ENCODE data around the gene ZNF732.
"Not testable (repeated sequence)": the region's sequence is repeated elsewhere in the genome, so short reads cannot be mapped to it uniquely, and the experiment has no call there.

The ZNF732 gene

GRCh38 chr4:294732-295131, 10.5 kb downstream of the ZNF732 start:
- Mint-ChIP-seq H3K4me3 (no peak overlapping the region), H3K36me3 (no peaks in the 10 kb centered on the region), H3K4me1 (no peaks in the 10 kb centered on the region), H3K9me3 (peaks cover 2% of the 10 kb centered on the region), H3K27ac (no peak overlapping the region)
- DNase-seq (ENCODE audit: low spot score in 2 of 2) (no peak), ATAC-seq (no peak)

GRCh38 chr4:288891-289290, 16.4 kb downstream of the ZNF732 start:
- Mint-ChIP-seq H3K4me3 (no peak overlapping the region), H3K36me3 (no peaks in the 10 kb centered on the region), H3K27ac (no peak overlapping the region), H3K4me1 (no peaks in the 10 kb centered on the region), H3K9me3 (peaks cover 8% of the 10 kb centered on the region)
- ATAC-seq (no peak), DNase-seq (ENCODE audit: low spot score in 2 of 2) (no peak)

GRCh38 chr4:273309-274017, 31.8 kb downstream of the ZNF732 start:
- Mint-ChIP-seq H3K27ac (no peak overlapping the region), H3K4me1 (no peaks in the 10 kb centered on the region), H3K4me3 (no peak overlapping the region)

GRCh38 chr4:271492-272103, 33.7 kb downstream of the ZNF732 start:
- Mint-ChIP-seq H3K9me3 (peaks cover 39% of the 10 kb centered on the region), H3K4me1 (no peaks in the 10 kb centered on the region), H3K27ac (no peak overlapping the region), H3K36me3 (no peaks in the 10 kb centered on the region), H3K4me3 (no peak overlapping the region)
- ATAC-seq (no peak), DNase-seq (ENCODE audit: low spot score in 2 of 2) (no peak)

More at GRCh38 chr4:273309-274017, 31.8 kb downstream of the ZNF732 start:
- H3K9me3 Mint-ChIP-seq, result peaks cover 49% of the 10 kb centered on the region
- DNase-seq (ENCODE audit: low spot score in 2 of 2) (no peak), ATAC-seq (no peak)
- H3K36me3 Mint-ChIP-seq, result no peaks in the 10 kb centered on the region

GRCh38 chr4:259240-259639, 46.0 kb downstream of the ZNF732 start:
- H3K36me3 Mint-ChIP-seq; DNase-seq (ENCODE audit: low spot score in 2 of 2); ATAC-seq; H3K4me1 Mint-ChIP-seq; H3K27ac Mint-ChIP-seq; H3K4me3 Mint-ChIP-seq: not testable (repeated sequence)
- peaks cover 44% of the 10 kb centered on the region for H3K9me3 Mint-ChIP-seq

GRCh38 chr4:256492-256891, 48.8 kb downstream of the ZNF732 start:
- no peak for ATAC-seq
- H3K9me3 Mint-ChIP-seq, result peaks cover 45% of the 10 kb centered on the region

GRCh38 chr4:253936-254756, 51.1 kb downstream of the ZNF732 start:
- Mint-ChIP-seq H3K9me3 (peaks cover 39% of the 10 kb centered on the region), H3K4me3 (no peak overlapping the region), H3K4me1 (no peaks in the 10 kb centered on the region), H3K36me3 (no peaks in the 10 kb centered on the region), H3K27ac (no peak overlapping the region)
- ATAC-seq (no peak), DNase-seq (ENCODE audit: low spot score in 2 of 2) (no peak)

More at GRCh38 chr4:256492-256891, 48.8 kb downstream of the ZNF732 start:
- Mint-ChIP-seq H3K36me3 (no peaks in the 10 kb centered on the region), H3K4me1 (no peaks in the 10 kb centered on the region), H3K27ac (no peak overlapping the region), H3K4me3 (no peak overlapping the region)
- DNase-seq (ENCODE audit: low spot score in 2 of 2), result no peak

- DNase-seq (ENCODE audit: low spot score in 2 of 2), result no peak
- H3K4me1 Mint-ChIP-seq, result no peaks in the 10 kb centered on the region
- H3K9me3 Mint-ChIP-seq, result peaks cover 49% of the 10 kb centered on the region
- no peak overlapping the region for H3K27ac Mint-ChIP-seq
- H3K36me3 Mint-ChIP-seq, result no peaks in the 10 kb centered on the region
- no peak for ATAC-seq
- H3K4me3 Mint-ChIP-seq, result no peak overlapping the region
These were observed 53.1 kb downstream of the ZNF732 start for GRCh38 chr4:252065-252601.

GRCh38 chr4:244471-244870, 60.8 kb downstream of the ZNF732 start:
- H3K27ac Mint-ChIP-seq, result no peak overlapping the region
- H3K36me3 Mint-ChIP-seq, result no peaks in the 10 kb centered on the region
- peaks cover 10% of the 10 kb centered on the region for H3K4me1 Mint-ChIP-seq
- ATAC-seq (no peak), DNase-seq (ENCODE audit: low spot score in 2 of 2) (peak; percentile 53 to 78)
- no peak overlapping the region for H3K4me3 Mint-ChIP-seq
- peaks cover 13% of the 10 kb centered on the region for H3K9me3 Mint-ChIP-seq

- Mint-ChIP-seq H3K9me3 (peaks cover 9% of the 10 kb centered on the region), H3K4me1 (peaks cover 10% of the 10 kb centered on the region), H3K36me3 (no peaks in the 10 kb centered on the region), H3K27ac (no peak overlapping the region), H3K4me3 (no peak overlapping the region)
- DNase-seq (ENCODE audit: low spot score in 2 of 2) (no peak), ATAC-seq (no peak)
These were observed 61.8 kb downstream of the ZNF732 start for GRCh38 chr4:243426-243825.

GRCh38 chr4:242121-242848, 63.0 kb downstream of the ZNF732 start:
- DNase-seq (ENCODE audit: low spot score in 2 of 2), result peak; percentile 47 to 74
- ATAC-seq, result peak; percentile 92

GRCh38 chr4:241411-241810, 63.9 kb downstream of the ZNF732 start:
- H3K9me3 Mint-ChIP-seq; DNase-seq (ENCODE audit: low spot score in 2 of 2); H3K36me3 Mint-ChIP-seq; ATAC-seq: not testable (repeated sequence)
- Mint-ChIP-seq H3K4me3 (peak overlapping the region; percentile 73), H3K27ac (peak overlapping the region; percentile 84), H3K4me1 (peaks cover 10% of the 10 kb centered on the region)

More at GRCh38 chr4:242121-242848, 63.0 kb downstream of the ZNF732 start:
- peak overlapping the region; percentile 73 for H3K4me3 Mint-ChIP-seq
- peaks cover 10% of the 10 kb centered on the region for H3K4me1 Mint-ChIP-seq
- H3K27ac Mint-ChIP-seq, result peak overlapping the region; percentile 84
- H3K36me3 Mint-ChIP-seq, result no peaks in the 10 kb centered on the region
- peaks cover 4% of the 10 kb centered on the region for H3K9me3 Mint-ChIP-seq

- DNase-seq (ENCODE audit: low spot score in 2 of 2) (no peak), ATAC-seq (peak; percentile 81)
- no peak overlapping the region for H3K27ac Mint-ChIP-seq
- H3K9me3 Mint-ChIP-seq, result peaks cover 4% of the 10 kb centered on the region
- H3K4me1 Mint-ChIP-seq, result peaks cover 7% of the 10 kb centered on the region
- H3K36me3 Mint-ChIP-seq, result no peaks in the 10 kb centered on the region
- H3K4me3 Mint-ChIP-seq, result no peak overlapping the region
These were observed 69.2 kb downstream of the ZNF732 start for GRCh38 chr4:236028-236427.

GRCh38 chr4:234178-234577, 71.1 kb downstream of the ZNF732 start:
- peaks cover 10% of the 10 kb centered on the region for H3K9me3 Mint-ChIP-seq
- no peaks in the 10 kb centered on the region for H3K36me3 Mint-ChIP-seq
- DNase-seq (ENCODE audit: low spot score in 2 of 2), result no peak
- H3K27ac Mint-ChIP-seq, result no peak overlapping the region
- H3K4me1 Mint-ChIP-seq, result peaks cover 10% of the 10 kb centered on the region
- no peak for ATAC-seq
- no peak overlapping the region for H3K4me3 Mint-ChIP-seq
